Suppressor macrophage treated with lipopolysaccharide for 1 hour (primary cell): ENCODE results near the gene PIK3IP1.
"Not testable (repeated sequence)": the region's sequence is repeated elsewhere in the genome, so short reads cannot be mapped to it uniquely, and the experiment has no call there.

Source experiments
- DNase-seq, 3 donors: peaks; one replicate each; pipeline ENCODE4 v3.0.0-alpha.2; 2020 to 2022

Gene PIK3IP1

DNA sequence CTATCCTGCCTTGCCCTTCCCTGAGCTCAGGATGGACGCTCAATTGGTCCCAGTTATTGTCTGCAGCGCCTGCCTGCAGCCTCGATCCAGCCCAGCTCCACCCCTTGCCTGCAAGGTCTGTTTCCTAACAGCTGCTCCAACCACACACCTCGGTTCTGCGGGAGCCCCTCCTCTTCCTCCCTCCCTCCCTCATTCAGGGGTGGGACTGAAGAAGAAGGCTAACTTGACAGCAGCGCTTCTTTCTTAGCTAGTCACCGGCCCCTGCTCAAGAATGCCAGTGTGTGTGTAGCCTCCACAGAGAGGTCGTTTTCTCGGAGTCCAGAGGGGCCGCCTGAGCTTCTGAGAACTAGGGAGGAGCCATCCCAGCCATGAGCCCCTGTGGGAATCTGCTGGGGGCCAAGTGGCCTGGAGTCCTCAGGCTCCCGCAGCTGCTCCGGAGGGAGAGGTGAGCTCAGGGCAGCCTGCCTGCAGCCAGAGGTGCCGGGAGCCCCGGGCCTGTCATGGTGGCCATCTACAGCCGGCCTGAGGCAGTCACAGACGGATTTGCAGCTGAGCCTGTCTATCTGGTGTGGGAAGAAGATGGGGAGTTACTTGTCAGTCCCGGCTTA is 44.0 kb downstream of the PIK3IP1 start:
- peak; percentile 33 to 48 (median 39) for DNase-seq

DNA sequence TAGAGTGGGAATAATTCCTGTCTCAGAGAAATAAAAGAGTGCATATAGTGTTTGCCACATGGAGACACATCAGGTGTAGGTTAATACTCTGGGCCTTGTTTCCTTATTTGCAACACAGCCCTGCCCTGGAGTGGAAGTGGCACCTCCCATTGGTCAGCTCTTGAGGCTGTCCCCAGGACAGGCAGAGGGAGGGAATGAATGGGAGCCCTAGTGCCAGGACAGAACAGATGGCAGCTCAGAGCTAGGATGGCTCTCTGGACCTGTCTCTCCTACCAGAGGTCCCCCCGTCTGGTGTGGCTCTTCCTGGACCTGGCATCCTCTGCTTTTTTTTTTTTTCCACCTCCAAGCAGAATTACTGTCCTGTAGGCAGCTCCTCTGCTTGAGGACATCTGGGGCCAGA is 44.6 kb downstream of the PIK3IP1 start:
- DNase-seq: no peak

DNA sequence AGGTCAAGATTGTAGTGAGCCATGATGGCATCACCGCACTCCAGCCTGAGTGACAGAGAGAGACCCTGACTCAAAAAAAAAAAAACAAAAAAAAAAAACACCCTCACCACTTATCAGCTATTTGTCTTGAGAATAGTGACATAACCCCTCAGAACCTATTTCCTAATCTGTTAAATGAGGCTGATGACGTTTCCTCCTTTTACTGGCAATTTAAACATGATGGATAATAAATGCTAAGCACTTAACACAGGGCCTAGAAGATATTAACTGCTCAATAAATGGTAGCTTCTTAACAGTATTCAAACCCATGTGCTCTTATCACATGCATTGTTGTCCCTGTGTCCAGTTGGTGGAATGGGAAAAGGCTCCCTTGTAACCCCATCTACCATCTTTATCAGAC is 45.6 kb downstream of the PIK3IP1 start:
- DNase-seq: no peak

DNA sequence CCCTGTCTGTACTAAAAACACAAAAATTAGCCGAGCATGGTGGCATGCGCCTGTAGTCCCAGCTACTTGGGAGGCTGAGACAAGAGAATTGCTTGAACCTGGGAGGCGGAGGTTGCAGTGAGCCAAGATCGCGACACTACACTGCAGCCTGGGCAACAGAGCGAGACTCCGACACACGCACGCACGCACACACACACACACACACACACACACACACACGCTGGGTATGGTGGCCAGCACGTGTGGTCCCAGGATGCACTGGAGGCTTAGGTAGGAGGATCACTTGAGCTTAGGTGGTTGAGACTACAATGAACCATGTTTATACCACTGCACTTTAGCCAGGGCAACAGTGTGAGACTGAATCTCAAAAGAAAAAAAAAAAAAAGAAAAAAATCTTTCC is 46.3 kb downstream of the PIK3IP1 start:
- DNase-seq: not testable (repeated sequence)

DNA sequence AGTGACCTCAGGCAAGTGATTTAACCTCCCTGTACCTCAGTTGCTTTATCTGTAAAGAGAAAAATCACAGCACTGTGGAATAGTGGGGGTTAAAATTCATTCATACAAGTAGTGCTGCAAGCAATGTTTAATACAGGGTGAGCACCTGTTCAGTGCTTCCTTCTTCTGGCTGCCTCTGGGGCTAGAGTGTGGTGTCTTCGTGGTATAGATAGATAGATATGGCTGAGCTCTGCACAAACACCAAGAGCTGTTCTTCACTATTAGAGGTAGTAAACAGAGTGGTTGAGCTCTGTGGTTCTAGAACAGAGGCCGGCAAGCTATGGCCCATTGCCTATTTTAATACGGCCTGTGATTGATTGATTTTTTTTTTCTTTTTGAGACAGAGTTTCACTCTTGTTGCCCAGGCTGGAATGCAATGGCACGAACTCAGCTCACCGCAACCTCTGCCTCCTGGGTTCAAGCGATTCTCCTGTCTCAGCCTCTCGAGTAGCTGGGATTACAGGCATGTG is 47.3 kb downstream of the PIK3IP1 start:
- no peak for DNase-seq

DNA sequence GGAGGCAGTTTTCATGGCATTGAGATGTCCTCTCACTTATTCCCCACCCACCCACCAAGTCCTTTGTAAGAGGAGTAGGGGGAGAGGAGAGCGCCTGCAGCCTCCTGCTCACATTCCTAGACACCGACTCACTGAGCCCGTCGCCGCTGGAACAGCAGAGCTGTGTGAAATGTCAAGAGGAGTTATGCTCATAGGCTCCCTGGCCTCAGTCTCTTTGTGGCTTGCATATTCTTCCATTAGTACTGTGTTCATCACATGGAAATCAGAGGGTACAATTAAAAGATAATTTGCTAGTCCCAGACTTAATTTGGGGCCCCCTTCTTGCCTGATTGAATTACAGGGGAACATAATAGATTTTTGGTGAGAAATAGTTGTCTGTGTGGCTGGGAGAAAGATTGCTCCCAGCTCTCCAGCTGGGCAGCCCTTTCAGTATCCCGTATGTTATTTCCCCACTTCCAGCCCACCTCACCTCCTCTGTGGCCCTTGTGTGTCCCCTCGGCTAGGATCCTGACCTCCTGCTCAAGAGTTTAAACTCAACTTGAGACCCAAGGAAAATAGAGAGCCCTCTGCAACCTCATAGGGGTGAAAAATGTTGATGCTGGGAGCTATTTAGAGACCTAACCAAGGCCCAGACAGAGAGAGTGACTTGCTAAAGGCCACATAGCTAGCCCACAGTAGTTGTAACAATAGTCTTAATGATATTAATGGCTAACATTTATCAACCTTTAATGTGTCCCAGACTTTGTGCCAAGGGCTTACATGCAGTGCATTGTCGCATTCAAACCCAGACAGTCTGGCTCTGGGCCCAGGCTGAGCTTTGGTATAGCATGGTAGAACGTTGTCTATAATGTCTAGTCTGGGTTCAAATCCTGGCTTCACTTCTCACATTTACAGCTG is 48.0 kb downstream of the PIK3IP1 start:
- DNase-seq: no peak

DNA sequence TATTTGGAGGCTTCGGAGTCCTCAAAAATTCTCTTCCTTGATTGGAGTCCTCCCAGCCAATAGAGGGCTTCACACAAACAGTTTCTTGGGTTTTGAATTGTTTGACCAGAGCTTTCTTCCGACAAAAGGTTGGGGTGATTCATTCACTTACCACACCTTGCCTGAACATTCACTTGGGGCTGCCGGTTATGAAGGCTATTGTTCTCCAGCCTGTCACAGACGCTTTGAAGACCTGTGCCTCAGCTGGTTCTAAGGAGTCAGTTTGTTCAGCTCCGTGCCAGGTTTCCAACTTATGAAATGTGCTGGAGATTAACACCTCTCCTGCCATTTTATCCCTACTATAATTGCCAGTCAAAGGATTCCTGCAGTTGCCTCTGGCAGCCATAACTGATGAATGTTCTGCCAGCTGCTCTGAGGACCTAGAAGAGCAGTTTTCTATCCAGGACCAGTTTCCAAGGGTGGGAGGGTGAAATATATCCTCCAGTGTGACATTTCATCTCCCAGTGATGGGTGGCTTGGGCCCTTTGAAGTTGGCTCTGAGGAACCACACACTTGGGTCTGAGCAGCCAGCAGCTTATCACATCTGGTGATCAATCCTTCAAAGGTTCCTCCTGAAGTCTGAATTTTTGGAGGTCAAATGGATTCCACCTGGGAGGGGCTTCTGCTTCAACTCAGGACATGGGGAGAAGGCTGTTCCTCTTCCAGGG is 48.8 kb downstream of the PIK3IP1 start:
- no peak for DNase-seq

DNA sequence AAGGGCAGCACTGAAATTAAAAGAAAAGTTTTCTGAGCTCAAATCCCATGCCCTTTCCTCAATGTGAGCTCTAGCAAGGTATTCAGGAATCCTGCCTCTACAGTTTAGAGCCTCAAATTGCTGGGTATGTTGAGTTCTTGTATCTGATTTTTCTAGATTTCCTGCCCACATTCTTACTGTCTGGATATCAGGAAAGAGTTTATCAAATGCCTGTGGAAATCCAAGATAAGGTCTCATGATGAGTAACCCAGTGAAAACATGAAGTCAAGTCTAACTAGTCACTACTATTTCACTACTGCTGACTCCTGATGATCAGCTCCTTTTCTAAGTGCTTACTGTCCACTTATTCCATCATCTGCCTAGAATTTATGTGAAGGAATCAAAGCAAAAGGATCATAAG is 50.4 kb downstream of the PIK3IP1 start:
- DNase-seq: peak in 1 of 3 donors; percentile 44

DNA sequence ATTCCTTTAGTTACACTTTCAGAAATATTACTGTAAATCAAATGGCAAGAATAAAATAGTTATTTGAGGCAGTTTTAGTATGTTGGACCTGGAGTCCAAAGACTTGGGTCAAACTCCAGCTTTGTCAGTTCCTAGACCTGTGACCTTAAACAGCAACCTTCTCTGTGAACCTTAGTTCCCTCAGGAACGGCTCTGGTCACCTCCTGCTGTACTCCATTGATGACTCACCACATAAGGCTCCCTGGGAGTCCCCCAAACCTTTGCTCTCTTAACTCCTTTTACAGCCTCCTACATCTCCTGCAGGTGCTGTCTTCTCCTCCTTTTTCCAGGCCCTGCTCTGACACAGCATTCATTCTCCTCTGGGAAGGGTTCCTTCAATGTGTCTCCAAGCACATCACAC is 51.1 kb downstream of the PIK3IP1 start:
- no peak for DNase-seq

DNA sequence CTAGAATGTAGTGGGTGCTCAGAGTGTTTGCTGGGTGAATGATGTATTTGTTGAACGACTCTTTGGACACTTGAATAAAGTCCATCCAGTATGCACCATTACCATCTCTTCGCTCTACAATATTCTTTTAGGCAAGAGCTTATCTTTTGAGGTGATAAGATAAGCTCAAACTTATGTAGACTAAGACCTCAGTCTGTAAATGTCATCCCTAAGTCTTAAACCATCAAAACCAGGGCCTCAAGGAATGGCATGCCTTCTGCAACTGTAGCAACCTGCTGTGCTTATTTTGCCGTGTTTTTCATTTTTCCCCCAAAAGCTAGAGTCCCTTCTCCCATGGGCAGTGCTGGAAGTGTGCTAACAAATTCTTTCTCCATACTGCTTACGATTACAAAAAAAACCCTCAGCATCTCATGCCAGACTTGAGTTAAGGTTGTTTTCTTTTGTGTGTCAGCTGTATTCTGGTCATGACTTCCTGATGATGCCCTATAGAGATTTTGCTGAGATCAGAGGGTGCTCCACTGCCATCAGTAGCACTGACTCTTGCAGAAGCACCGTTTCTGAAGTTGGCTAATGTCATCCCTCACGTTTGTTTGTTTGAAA is 52.4 kb downstream of the PIK3IP1 start:
- no peak for DNase-seq

DNA sequence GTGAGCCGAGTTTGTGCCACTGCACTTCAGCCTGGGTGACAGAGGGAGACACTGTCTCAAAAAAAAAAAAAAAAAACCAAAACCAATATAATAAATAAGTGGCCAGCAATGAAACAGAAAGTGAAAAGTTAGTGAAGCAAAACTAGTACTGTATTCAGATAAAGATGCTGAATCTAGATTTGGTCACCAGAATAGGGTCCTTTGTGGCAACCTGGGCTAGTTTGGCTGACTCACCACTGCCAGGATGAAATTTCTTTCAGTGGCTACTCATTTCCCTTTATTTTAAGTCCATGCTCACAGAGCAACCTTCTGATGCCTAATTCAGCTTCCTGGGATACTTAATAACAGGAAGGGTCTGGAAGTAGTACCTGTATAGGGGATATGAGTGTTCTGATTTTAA is 54.2 kb downstream of the PIK3IP1 start:
- peak in 2 of 3 donors; percentile 42 to 79 for DNase-seq

DNA sequence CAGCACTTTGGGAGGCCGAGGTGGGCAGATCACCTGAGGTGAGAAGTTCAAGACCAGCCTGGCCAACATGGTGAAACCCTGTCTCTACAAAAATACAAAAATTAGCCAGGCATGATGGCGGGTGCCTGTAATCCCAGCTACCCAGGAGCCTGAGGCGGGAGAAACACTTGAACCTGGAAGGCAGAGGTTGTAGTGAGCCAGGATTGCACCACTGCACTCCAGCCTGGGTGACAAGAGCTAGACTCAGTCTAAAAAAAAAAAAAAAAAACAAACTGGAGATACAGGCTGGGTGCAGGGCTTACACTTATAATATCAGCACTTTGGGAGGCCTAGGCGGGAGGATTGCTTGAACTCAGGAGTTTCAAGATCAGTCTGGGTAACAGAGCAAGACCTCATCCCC is 56.2 kb downstream of the PIK3IP1 start:
- not testable (repeated sequence) for DNase-seq

DNA sequence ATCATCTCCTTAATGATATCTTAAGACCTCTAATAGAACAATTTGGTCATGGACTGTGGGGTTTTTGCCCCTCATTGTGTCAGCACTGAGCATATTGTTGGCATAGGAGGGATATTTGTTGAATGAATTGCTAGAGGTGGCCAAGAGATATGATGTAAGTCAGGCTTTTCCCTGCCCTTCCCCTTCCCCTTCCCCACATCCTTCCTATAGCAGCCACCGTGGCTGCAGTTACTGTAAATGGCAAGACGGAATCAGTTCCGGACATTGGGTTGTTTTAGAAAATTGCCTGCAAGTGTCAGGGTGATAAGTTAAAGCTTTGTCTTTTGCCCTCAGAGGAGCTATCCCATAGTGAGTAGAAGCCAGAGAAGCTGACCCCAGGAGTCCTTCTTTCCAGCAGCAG is 57.2 kb downstream of the PIK3IP1 start:
- DNase-seq: peak; percentile 90 to 95 (median 92)

DNA sequence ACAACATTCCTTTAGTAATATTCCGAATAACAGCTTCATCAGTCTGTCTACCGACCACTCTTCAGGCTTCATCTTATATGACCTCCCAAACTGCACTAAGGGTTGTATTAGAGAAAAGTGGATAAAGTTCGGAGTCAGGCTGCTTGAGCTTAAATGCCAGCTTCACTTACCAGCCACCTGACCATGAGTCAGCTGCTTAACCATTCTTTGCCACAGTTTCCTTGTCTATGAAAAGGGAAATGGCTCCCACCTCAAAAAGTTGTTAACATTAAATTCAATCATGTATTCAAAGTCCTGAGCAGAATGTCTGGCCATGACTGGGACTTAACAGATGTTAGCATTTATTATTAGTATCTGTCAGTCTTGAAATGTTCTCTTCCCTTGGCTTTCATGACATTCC is 59.3 kb downstream of the PIK3IP1 start:
- peak; percentile 75 to 82 (median 77) for DNase-seq
